HepG2 (cell line): ENCODE measurements around the gene CHRNB1. TPM values are rescaled to one million over a fixed set of nuclear protein-coding genes. Genes with fewer than 3 reads are reported as not detected.
A peak's percentile ranks its signal among the peaks of the same experiment; 100 is the strongest.

ENCODE experiments used
- ARNT ChIP-seq: fragments of 450-650 bp; IDR thresholded peaks from 2 replicates; pipeline ENCODE4 v1.6.1; 2017
- CCAR2 ChIP-seq: fragments of 200-400 bp; formaldehyde crosslinking; optimal IDR thresholded peaks from 2 replicates; pipeline ENCODE3; 2018; ENCODE audit warnings: low read depth, mild to moderate bottlenecking, low read length, moderate library complexity
- EED ChIP-seq: sonication (generic); formaldehyde crosslinking; IDR thresholded peaks from 2 replicates; pipeline ENCODE4 v1.5.0; 2020; ENCODE audit warnings: mild to moderate bottlenecking, missing genetic modification reagents
- EHMT2 ChIP-seq: fragments of 200-600 bp; sonication (generic); IDR thresholded peaks from 2 replicates; pipeline ENCODE4 v1.7.0; 2017; ENCODE audit warnings: antibody characterized with exemption, low read depth, low read length, borderline replicate concordance
- GATA4 ChIP-seq: sonication (generic); IDR thresholded peaks from 2 replicates; pipeline ENCODE4 v1.6.1; 2016; ENCODE audit warnings: antibody characterized with exemption, low read depth, borderline replicate concordance
- RELA ChIP-seq: sonication (generic); formaldehyde crosslinking; IDR thresholded peaks from 2 replicates; pipeline ENCODE4 v1.4.0; 2020; ENCODE audit warnings: missing genetic modification reagents
- ZNF17 ChIP-seq: sonication (generic); formaldehyde crosslinking; IDR thresholded peaks from 2 replicates; pipeline ENCODE4 v1.5.0; 2020; ENCODE audit warnings: mild to moderate bottlenecking, missing genetic modification reagents
- ZNF253 ChIP-seq: sonication (generic); formaldehyde crosslinking; IDR thresholded peaks from 2 replicates; pipeline ENCODE4 v1.8.0; 2022; ENCODE audit warnings: mild to moderate bottlenecking, missing genetic modification reagents, borderline replicate concordance
- ZNF878 ChIP-seq: sonication (generic); formaldehyde crosslinking; IDR thresholded peaks from 2 replicates; pipeline ENCODE4 v1.8.1; 2023; ENCODE audit warnings: mild to moderate bottlenecking, missing genetic modification reagents, moderate library complexity
- ZSCAN25 ChIP-seq: sonication (generic); formaldehyde crosslinking; IDR thresholded peaks from 2 replicates; pipeline ENCODE4 v1.8.0; 2022; ENCODE audit warnings: mild to moderate bottlenecking, missing genetic modification reagents
- polyA plus RNA-seq, 8 experiments: library from polyadenylated mRNA; depleted of rRNA in 3 of 8; stranded (reverse) in 7 of 8; unstranded in 1 of 8; fragments of >200 nt; fragmentation: Illumina TruSeq in 4 of 8; extraction: Trizol in 4 of 8; gene quantifications; 2 replicates each; pipeline versions ENCODE4 v1.2.1 to v1.2.3, GENCODE V29; 2011 to 2016; ENCODE audit warnings: low read depth in 4 of 8, missing spikeins in 1 of 8, mixed read lengths in 1 of 8; ENCODE audit not compliant: insufficient read depth in 1 of 8
- total RNA-seq, 5 experiments: library from RNA; depleted of rRNA; stranded (reverse); fragments of >200 nt; fragmentation: Illumina TruSeq; extraction: Trizol; gene quantifications; 2 replicates each; pipeline ENCODE4 v1.2.3, GENCODE V29; 2016; ENCODE audit warnings: low read depth in 1 of 5
- TF ChIP-seq, protein P1 (sequence below): sonication (generic); formaldehyde crosslinking; IDR thresholded peaks from 2 replicates; pipeline ENCODE4 v1.5.1; 2020; ENCODE audit warnings: mild to moderate bottlenecking, missing genetic modification reagents, borderline replicate concordance
- TF ChIP-seq, protein P2 (sequence below): sonication (generic); formaldehyde crosslinking; IDR thresholded peaks from 2 replicates; pipeline ENCODE4 v1.4.0; 2020; ENCODE audit warnings: missing genetic modification reagents
- TF ChIP-seq, protein P3 (sequence below): sonication (generic); formaldehyde crosslinking; IDR thresholded peaks from 2 replicates; pipeline ENCODE4 v1.4.0; 2020; ENCODE audit warnings: missing genetic modification reagents
- TF ChIP-seq, protein P4 (sequence below): sonication (generic); formaldehyde crosslinking; IDR thresholded peaks from 2 replicates; pipeline ENCODE4 v1.5.0; 2020; ENCODE audit warnings: missing genetic modification reagents
- TF ChIP-seq, protein P5 (sequence below): sonication (generic); formaldehyde crosslinking; IDR thresholded peaks from 2 replicates; pipeline ENCODE4 v1.4.0; 2020; ENCODE audit warnings: missing genetic modification reagents

CHRNB1 gene
- total and polyA plus RNA-seq, 2 of the 13 experiments (the other 11 are each of a cell fraction or from before 2014, with no cell fraction given), result 5.4 to 33.7 TPM

DNA sequence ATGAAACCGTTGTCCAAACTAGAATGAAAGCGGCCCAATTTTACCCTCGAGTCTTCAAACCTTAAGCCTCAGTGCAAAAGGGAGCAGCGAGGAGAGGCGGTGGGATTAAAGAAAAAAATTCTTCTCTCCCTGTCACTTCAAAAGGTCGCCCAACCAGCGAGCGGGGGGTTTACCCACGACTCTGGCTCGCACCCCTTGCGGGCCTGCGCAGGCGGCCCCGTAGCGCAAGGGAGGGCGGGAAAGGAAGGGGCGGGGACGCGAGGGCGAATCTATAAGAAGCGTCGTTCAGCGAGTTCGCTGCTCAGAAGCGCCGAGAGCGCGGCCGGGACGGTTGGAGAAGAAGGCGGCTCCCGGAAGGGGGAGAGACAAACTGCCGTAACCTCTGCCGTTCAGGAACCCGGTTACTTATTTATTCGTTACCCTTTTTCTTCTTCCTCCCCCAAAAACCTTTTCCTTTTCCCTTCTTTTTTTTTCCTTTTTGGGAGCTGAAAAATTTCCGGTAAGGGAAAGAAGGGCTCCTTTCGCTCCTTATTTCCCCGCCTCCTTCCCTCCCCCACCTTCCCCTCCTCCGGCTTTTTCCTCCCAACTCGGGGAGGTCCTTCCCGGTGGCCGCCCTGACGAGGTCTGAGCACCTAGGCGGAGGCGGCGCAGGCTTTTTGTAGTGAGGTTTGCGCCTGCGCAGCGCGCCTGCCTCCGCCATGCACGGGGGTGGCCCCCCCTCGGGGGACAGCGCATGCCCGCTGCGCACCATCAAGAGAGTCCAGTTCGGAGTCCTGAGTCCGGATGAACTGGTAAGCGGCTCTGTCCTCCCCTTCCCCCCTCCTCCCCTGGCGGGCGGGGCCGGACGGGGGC is 39.4 kb downstream of the CHRNB1 start, which contains the start of gene POLR2A (continued):
- TF ChIP-seq, protein P1, sequence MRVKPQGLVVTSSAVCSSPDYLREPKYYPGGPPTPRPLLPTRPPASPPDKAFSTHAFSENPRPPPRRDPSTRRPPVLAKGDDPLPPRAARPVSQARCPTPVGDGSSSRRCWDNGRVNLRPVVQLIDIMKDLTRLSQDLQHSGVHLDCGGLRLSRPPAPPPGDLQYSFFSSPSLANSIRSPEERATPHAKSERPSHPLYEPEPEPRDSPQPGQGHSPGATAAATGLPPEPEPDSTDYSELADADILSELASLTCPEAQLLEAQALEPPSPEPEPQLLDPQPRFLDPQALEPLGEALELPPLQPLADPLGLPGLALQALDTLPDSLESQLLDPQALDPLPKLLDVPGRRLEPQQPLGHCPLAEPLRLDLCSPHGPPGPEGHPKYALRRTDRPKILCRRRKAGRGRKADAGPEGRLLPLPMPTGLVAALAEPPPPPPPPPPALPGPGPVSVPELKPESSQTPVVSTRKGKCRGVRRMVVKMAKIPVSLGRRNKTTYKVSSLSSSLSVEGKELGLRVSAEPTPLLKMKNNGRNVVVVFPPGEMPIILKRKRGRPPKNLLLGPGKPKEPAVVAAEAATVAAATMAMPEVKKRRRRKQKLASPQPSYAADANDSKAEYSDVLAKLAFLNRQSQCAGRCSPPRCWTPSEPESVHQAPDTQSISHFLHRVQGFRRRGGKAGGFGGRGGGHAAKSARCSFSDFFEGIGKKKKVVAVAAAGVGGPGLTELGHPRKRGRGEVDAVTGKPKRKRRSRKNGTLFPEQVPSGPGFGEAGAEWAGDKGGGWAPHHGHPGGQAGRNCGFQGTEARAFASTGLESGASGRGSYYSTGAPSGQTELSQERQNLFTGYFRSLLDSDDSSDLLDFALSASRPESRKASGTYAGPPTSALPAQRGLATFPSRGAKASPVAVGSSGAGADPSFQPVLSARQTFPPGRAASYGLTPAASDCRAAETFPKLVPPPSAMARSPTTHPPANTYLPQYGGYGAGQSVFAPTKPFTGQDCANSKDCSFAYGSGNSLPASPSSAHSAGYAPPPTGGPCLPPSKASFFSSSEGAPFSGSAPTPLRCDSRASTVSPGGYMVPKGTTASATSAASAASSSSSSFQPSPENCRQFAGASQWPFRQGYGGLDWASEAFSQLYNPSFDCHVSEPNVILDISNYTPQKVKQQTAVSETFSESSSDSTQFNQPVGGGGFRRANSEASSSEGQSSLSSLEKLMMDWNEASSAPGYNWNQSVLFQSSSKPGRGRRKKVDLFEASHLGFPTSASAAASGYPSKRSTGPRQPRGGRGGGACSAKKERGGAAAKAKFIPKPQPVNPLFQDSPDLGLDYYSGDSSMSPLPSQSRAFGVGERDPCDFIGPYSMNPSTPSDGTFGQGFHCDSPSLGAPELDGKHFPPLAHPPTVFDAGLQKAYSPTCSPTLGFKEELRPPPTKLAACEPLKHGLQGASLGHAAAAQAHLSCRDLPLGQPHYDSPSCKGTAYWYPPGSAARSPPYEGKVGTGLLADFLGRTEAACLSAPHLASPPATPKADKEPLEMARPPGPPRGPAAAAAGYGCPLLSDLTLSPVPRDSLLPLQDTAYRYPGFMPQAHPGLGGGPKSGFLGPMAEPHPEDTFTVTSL (CRISPR knock-in tag), result peak; percentile 66
- TF ChIP-seq, protein P2, sequence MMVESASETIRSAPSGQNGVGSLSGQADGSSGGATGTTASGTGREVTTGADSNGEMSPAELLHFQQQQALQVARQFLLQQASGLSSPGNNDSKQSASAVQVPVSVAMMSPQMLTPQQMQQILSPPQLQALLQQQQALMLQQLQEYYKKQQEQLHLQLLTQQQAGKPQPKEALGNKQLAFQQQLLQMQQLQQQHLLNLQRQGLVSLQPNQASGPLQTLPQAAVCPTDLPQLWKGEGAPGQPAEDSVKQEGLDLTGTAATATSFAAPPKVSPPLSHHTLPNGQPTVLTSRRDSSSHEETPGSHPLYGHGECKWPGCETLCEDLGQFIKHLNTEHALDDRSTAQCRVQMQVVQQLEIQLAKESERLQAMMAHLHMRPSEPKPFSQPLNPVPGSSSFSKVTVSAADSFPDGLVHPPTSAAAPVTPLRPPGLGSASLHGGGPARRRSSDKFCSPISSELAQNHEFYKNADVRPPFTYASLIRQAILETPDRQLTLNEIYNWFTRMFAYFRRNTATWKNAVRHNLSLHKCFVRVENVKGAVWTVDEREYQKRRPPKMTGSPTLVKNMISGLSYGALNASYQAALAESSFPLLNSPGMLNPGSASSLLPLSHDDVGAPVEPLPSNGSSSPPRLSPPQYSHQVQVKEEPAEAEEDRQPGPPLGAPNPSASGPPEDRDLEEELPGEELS (CRISPR knock-in tag), result peak; percentile 67
- TF ChIP-seq, protein P3, sequence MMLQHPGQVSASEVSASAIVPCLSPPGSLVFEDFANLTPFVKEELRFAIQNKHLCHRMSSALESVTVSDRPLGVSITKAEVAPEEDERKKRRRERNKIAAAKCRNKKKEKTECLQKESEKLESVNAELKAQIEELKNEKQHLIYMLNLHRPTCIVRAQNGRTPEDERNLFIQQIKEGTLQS (CRISPR knock-in tag), result peak; percentile 74
- TF ChIP-seq ARNT (no peak), CCAR2 (no peak), ZNF253 (peak; percentile 45; the same call in 1 of the 2 replicates), GATA4 (peak; percentile 97), RELA (no peak), ZSCAN25 (CRISPR knock-in tag) (peak; percentile 26; the same call in 1 of the 2 replicates), EHMT2 (no peak), EED (CRISPR knock-in tag) (no peak), ZNF17 (CRISPR knock-in tag) (no peak), ZNF878 (peak; percentile 92)
- TF ChIP-seq, protein P4, sequence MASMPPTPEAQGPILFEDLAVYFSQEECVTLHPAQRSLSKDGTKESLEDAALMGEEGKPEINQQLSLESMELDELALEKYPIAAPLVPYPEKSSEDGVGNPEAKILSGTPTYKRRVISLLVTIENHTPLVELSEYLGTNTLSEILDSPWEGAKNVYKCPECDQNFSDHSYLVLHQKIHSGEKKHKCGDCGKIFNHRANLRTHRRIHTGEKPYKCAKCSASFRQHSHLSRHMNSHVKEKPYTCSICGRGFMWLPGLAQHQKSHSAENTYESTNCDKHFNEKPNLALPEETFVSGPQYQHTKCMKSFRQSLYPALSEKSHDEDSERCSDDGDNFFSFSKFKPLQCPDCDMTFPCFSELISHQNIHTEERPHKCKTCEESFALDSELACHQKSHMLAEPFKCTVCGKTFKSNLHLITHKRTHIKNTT (CRISPR knock-in tag), result no peak
- TF ChIP-seq, protein P5, sequence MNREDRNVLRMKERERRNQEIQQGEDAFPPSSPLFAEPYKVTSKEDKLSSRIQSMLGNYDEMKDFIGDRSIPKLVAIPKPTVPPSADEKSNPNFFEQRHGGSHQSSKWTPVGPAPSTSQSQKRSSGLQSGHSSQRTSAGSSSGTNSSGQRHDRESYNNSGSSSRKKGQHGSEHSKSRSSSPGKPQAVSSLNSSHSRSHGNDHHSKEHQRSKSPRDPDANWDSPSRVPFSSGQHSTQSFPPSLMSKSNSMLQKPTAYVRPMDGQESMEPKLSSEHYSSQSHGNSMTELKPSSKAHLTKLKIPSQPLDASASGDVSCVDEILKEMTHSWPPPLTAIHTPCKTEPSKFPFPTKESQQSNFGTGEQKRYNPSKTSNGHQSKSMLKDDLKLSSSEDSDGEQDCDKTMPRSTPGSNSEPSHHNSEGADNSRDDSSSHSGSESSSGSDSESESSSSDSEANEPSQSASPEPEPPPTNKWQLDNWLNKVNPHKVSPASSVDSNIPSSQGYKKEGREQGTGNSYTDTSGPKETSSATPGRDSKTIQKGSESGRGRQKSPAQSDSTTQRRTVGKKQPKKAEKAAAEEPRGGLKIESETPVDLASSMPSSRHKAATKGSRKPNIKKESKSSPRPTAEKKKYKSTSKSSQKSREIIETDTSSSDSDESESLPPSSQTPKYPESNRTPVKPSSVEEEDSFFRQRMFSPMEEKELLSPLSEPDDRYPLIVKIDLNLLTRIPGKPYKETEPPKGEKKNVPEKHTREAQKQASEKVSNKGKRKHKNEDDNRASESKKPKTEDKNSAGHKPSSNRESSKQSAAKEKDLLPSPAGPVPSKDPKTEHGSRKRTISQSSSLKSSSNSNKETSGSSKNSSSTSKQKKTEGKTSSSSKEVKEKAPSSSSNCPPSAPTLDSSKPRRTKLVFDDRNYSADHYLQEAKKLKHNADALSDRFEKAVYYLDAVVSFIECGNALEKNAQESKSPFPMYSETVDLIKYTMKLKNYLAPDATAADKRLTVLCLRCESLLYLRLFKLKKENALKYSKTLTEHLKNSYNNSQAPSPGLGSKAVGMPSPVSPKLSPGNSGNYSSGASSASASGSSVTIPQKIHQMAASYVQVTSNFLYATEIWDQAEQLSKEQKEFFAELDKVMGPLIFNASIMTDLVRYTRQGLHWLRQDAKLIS (CRISPR knock-in tag), result peak; percentile 97
